Activated CD4-positive, CD25-positive, alpha-beta regulatory T cell treated with anti-CD3 and anti-CD28 coated beads, Interleukin-2, amount 50 U/mL, for 72 hours (primary cell): ENCODE data around the gene MAN1A1.
"Not testable (repeated sequence)": the region's sequence is repeated elsewhere in the genome, so short reads cannot be mapped to it uniquely, and the experiment has no call there.

ENCODE experiments used
- DNase-seq: peaks from one replicate; pipeline ENCODE4 v3.0.0; 2021

The MAN1A1 gene

GRCh38 chr6:119162134-119162775, 187.3 kb downstream of the MAN1A1 start:
- DNase-seq = no peak

GRCh38 chr6:119161438-119161837, 188.1 kb downstream of the MAN1A1 start:
- no peak for DNase-seq

GRCh38 chr6:119160911-119161310, 188.7 kb downstream of the MAN1A1 start:
- no peak for DNase-seq

- no peak for DNase-seq
These were observed 191.3 kb downstream of the MAN1A1 start for GRCh38 chr6:119158057-119158848.

- no peak for DNase-seq
These were observed 192.1 kb downstream of the MAN1A1 start for GRCh38 chr6:119157506-119157815.

- DNase-seq = no peak
These were observed 192.6 kb downstream of the MAN1A1 start for GRCh38 chr6:119156757-119157505.

- not testable (repeated sequence) for DNase-seq
These were observed 193.5 kb downstream of the MAN1A1 start for GRCh38 chr6:119156082-119156481.

GRCh38 chr6:119152187-119152586, 197.4 kb downstream of the MAN1A1 start:
- DNase-seq = no peak

- DNase-seq = no peak
These were observed 200.6 kb downstream of the MAN1A1 start for GRCh38 chr6:119148825-119149525.

- no peak for DNase-seq
These were observed 201.3 kb downstream of the MAN1A1 start for GRCh38 chr6:119148098-119148824.

- no peak for DNase-seq
These were observed 202.2 kb downstream of the MAN1A1 start for GRCh38 chr6:119147101-119148053.

- DNase-seq = no peak
These were observed 204.4 kb downstream of the MAN1A1 start for GRCh38 chr6:119145111-119145510.

GRCh38 chr6:119142637-119143036, 206.9 kb downstream of the MAN1A1 start:
- no peak for DNase-seq

GRCh38 chr6:119142041-119142440, 207.5 kb downstream of the MAN1A1 start:
- DNase-seq = no peak

- DNase-seq = no peak
These were observed 209.1 kb downstream of the MAN1A1 start for GRCh38 chr6:119140196-119141140.

GRCh38 chr6:119138906-119139541, 210.5 kb downstream of the MAN1A1 start:
- no peak for DNase-seq

GRCh38 chr6:119137194-119138072, 212.1 kb downstream of the MAN1A1 start:
- no peak for DNase-seq

- no peak for DNase-seq
These were observed 214.8 kb downstream of the MAN1A1 start for GRCh38 chr6:119134752-119135151.

- DNase-seq = no peak
These were observed 216.2 kb downstream of the MAN1A1 start for GRCh38 chr6:119133400-119133799.
